H1 (cell line): ENCODE measurements around the gene MRGPRE. TPM values are rescaled to one million over a fixed set of nuclear protein-coding genes. Genes with fewer than 3 reads are reported as not detected.

Experiments
- CTCF ChIA-PET: fragments of 300-600 bp; sonication (Branson Sonifier 250); formaldehyde crosslinking; loops from one replicate; lab custom pipeline; 2021; ENCODE audit not compliant: partially characterized antibody; lab: Charles Lee
- POLR2A ChIA-PET: fragments of 300-600 bp; sonication (Branson Sonifier 250); formaldehyde crosslinking; loops from one replicate; lab custom pipeline; 2021; ENCODE audit warnings: inconsistent platforms; ENCODE audit not compliant: partially characterized antibody; lab: Charles Lee
- DNase-seq, 2 experiments: peaks; one replicate each; pipeline versions ENCODE4 v3.0.0 to v3.0.0-alpha.2; 2010 to 2022; ENCODE audit warnings: low spot score in 2 of 2, low read depth in 1 of 2, mixed read lengths in 1 of 2
- FAIRE-seq: peaks from 2 replicates; lab custom pipeline; 2011; peaks lifted over from hg19 to GRCh38; lab: Jason Lieb, UNC
- H2AFZ ChIP-seq: 2 replicates; pipeline ENCODE4 v1.8.1; 2012; ENCODE audit warnings: low read length, inconsistent platforms
- H2AK5ac ChIP-seq: 2 replicates; pipeline ENCODE4 v1.6.1; 2013; ENCODE audit warnings: low read depth, low read length
- H2BK120ac ChIP-seq: replicated peaks from 2 replicates; pipeline ENCODE3; 2013; ENCODE audit warnings: low read depth, low read length, inconsistent platforms
- H2BK12ac ChIP-seq: 2 replicates; pipeline ENCODE4 v1.6.1; 2013; ENCODE audit warnings: low read depth, low read length
- H2BK15ac ChIP-seq: 2 replicates; pipeline ENCODE4 v1.6.1; 2013; ENCODE audit warnings: low read length
- H2BK20ac ChIP-seq: 2 replicates; pipeline ENCODE4 v1.6.1; 2013; ENCODE audit warnings: low read length
- H2BK5ac ChIP-seq: 2 replicates; pipeline ENCODE4 v1.6.1; 2013; ENCODE audit warnings: low read depth, low read length
- H3K14ac ChIP-seq: 2 replicates; pipeline ENCODE4 v1.6.1; 2013; ENCODE audit warnings: inconsistent platforms; ENCODE audit not compliant: insufficient read length
- H3K18ac ChIP-seq: 2 replicates; pipeline ENCODE4 v1.6.1; 2013; ENCODE audit warnings: low read length; ENCODE audit errors: extremely low read depth
- H3K23ac ChIP-seq: 2 replicates; pipeline ENCODE4 v1.6.1; 2013; ENCODE audit warnings: inconsistent platforms; ENCODE audit not compliant: insufficient read length
- H3K23me2 ChIP-seq: 2 replicates; pipeline ENCODE4 v1.6.1; 2013; ENCODE audit warnings: low read depth, low read length
- H3K27ac ChIP-seq: 2 replicates; pipeline ENCODE4 v1.6.1; 2011; ENCODE audit warnings: low read depth, low read length, inconsistent platforms
- H3K27me3 ChIP-seq, 4 experiments: replicated peaks in 1 of 4; 1 replicate in 1 of 4; 2 replicates in 3 of 4; pipeline versions ENCODE4 v1.6.1 to v1.8.1; 2011 to 2013; ENCODE audit warnings: low read length in 3 of 4, mild to moderate bottlenecking in 3 of 4, inconsistent platforms in 2 of 4, mixed read lengths in 2 of 4, moderate library complexity in 1 of 4; ENCODE audit not compliant: control insufficient read depth in 3 of 4, insufficient read depth in 3 of 4; ENCODE audit errors: extremely low read depth in 1 of 4
- H3K36me3 ChIP-seq, 4 experiments: 2 replicates each; pipeline versions ENCODE4 v1.6.1 to v1.8.1; 2011 to 2013; ENCODE audit warnings: mild to moderate bottlenecking in 4 of 4, low read length in 3 of 4, moderate library complexity in 2 of 4, control low read depth in 1 of 4, inconsistent platforms in 1 of 4; ENCODE audit not compliant: insufficient read depth in 4 of 4, control insufficient read depth in 2 of 4
- H3K4ac ChIP-seq: replicated peaks from 2 replicates; pipeline ENCODE3; 2013; ENCODE audit warnings: low read length, low read depth, mixed read lengths, inconsistent platforms; ENCODE audit not compliant: insufficient read length
- H3K4me1 ChIP-seq, 4 experiments: replicated peaks in 1 of 4; 1 replicate in 1 of 4; 2 replicates in 3 of 4; pipeline versions ENCODE4 v1.6.1 to v1.8.1; 2011 to 2013; ENCODE audit warnings: low read length in 3 of 4, inconsistent platforms in 2 of 4, mixed read lengths in 1 of 4; ENCODE audit not compliant: insufficient read depth in 4 of 4, control insufficient read depth in 3 of 4
- H3K4me2 ChIP-seq, 2 experiments: 2 replicates each; pipeline versions ENCODE4 v1.6.1 to v1.8.1; 2011 to 2013; ENCODE audit warnings: low read depth in 2 of 2, low read length in 2 of 2, control low read depth in 1 of 2, inconsistent platforms in 1 of 2, mild to moderate bottlenecking in 1 of 2; ENCODE audit not compliant: insufficient read depth in 1 of 2
- H3K4me3 ChIP-seq, 4 experiments: fragments of 200-600, 300-600 bp in 1 of 4; sonication (generic), shearing (Covaris generic), sonication (Bioruptor Twin) in 1 of 4; 2 replicates each; pipeline versions ENCODE4 v1.5.1 to v1.8.1; 2011 to 2016; ENCODE audit warnings: low read length in 4 of 4, low read depth in 3 of 4, control low read depth in 2 of 4, inconsistent platforms in 2 of 4, mild to moderate bottlenecking in 2 of 4, mixed read lengths in 1 of 4, moderate library complexity in 1 of 4; ENCODE audit not compliant: insufficient read depth in 2 of 4; ENCODE audit errors: extremely low read depth in 1 of 4
- H3K56ac ChIP-seq: replicated peaks from 2 replicates; pipeline ENCODE3; 2013; ENCODE audit warnings: low read depth, mild to moderate bottlenecking, mixed read lengths, low read length, inconsistent platforms; ENCODE audit not compliant: insufficient read length
- H3K79me1 ChIP-seq: 2 replicates; pipeline ENCODE4 v1.6.1; 2013; ENCODE audit warnings: low read depth, low read length, control low read depth
- H3K79me2 ChIP-seq, 2 experiments: 2 replicates each; pipeline versions ENCODE4 v1.6.1 to v1.8.1; 2012 to 2013; ENCODE audit warnings: low read length in 2 of 2, mild to moderate bottlenecking in 2 of 2, inconsistent platforms in 1 of 2; ENCODE audit not compliant: insufficient read depth in 2 of 2, control insufficient read depth in 1 of 2
- H3K9ac ChIP-seq, 4 experiments: replicated peaks in 1 of 4; 1 replicate in 1 of 4; 2 replicates in 3 of 4; pipeline versions ENCODE4 v1.6.1 to v1.8.1; 2011 to 2013; ENCODE audit warnings: low read depth in 3 of 4, low read length in 3 of 4, control low read depth in 2 of 4, mild to moderate bottlenecking in 2 of 4, moderate library complexity in 2 of 4, inconsistent platforms in 1 of 4; ENCODE audit errors: extremely low read depth in 1 of 4
- H3K9me3 ChIP-seq, 2 experiments: 2 replicates each; pipeline versions ENCODE4 v1.6.1 to v1.8.1; 2012 to 2013; ENCODE audit warnings: mild to moderate bottlenecking in 2 of 2, moderate library complexity in 2 of 2, control low read depth in 1 of 2, inconsistent platforms in 1 of 2, low read depth in 1 of 2, low read length in 1 of 2, mixed read lengths in 1 of 2; ENCODE audit not compliant: insufficient read depth in 2 of 2
- H4K20me1 ChIP-seq, 2 experiments: replicated peaks in 1 of 2; 2 replicates each; pipeline versions ENCODE3 to v1.8.1; 2011 to 2013; ENCODE audit warnings: inconsistent platforms in 2 of 2, low read length in 2 of 2, mild to moderate bottlenecking in 1 of 2; ENCODE audit not compliant: insufficient read depth in 2 of 2, control insufficient read depth in 1 of 2
- H4K5ac ChIP-seq: 2 replicates; pipeline ENCODE4 v1.6.1; 2013; ENCODE audit warnings: low read length, low read depth, mixed read lengths, inconsistent platforms; ENCODE audit not compliant: insufficient read length
- H4K8ac ChIP-seq: 2 replicates; pipeline ENCODE4 v1.8.0; 2013; ENCODE audit warnings: mild to moderate bottlenecking, moderate library complexity, low read length, inconsistent platforms; ENCODE audit not compliant: insufficient read depth; ENCODE audit errors: extremely low read depth
- H4K91ac ChIP-seq: replicated peaks from 2 replicates; pipeline ENCODE3; 2013; ENCODE audit warnings: low read length, mixed read lengths, inconsistent platforms; ENCODE audit not compliant: insufficient read length
- BCL11A ChIP-seq, 2 experiments: IDR thresholded peaks; one replicate each; pipeline ENCODE4 v1.6.1; 2011; ENCODE audit warnings: low read depth in 2 of 2, low read length in 2 of 2, mild to moderate bottlenecking in 2 of 2
- EP300 ChIP-seq, 2 experiments: IDR thresholded peaks; 1 replicate in 1 of 2; 2 replicates in 1 of 2; pipeline ENCODE4 v1.6.1; 2011 to 2012; ENCODE audit warnings: low read depth in 2 of 2, low read length in 2 of 2, mild to moderate bottlenecking in 2 of 2, borderline replicate concordance in 1 of 2, inconsistent platforms in 1 of 2, moderate library complexity in 1 of 2
- HDAC6 ChIP-seq: IDR thresholded peaks from one replicate; pipeline ENCODE4 v1.7.1; 2012; ENCODE audit warnings: low read depth, mild to moderate bottlenecking, inconsistent platforms, low read length, moderate library complexity
- JUND ChIP-seq: IDR thresholded peaks from 2 replicates; pipeline ENCODE4 v1.6.1; 2011; ENCODE audit warnings: mild to moderate bottlenecking, improper control_type of control experiment, low read length
- NRF1 ChIP-seq: IDR thresholded peaks from 2 replicates; pipeline ENCODE4 v1.6.1; 2011; ENCODE audit warnings: mild to moderate bottlenecking, low read depth, low read length, improper control_type of control experiment
- SAP30 ChIP-seq: fragments of 300-600 bp; sonication (generic); IDR thresholded peaks from 2 replicates; pipeline ENCODE4 v1.7.1; 2012; ENCODE audit warnings: low read length, moderate library complexity, mild to moderate bottlenecking, inconsistent platforms; ENCODE audit not compliant: insufficient read depth, insufficient replicate concordance
- WGBS, 2 experiments: shearing (Covaris generic) in 1 of 2; methylation state at CpG; one replicate each; pipeline versions ENCODE4 v1.1.6 to v1.1.7; 2013 to 2015; ENCODE audit warnings: low lambda C conversion rate in 2 of 2, mixed read lengths in 2 of 2, inconsistent platforms in 1 of 2, low coverage in 1 of 2, missing lambda C conversion rate in 1 of 2; ENCODE audit not compliant: insufficient replicate concordance in 2 of 2, insufficient coverage in 1 of 2, insufficient read length in 1 of 2; ENCODE audit errors: extremely low coverage in 1 of 2, missing lambda C conversion rate in 1 of 2; 5-methylcytosine and 5-hydroxymethylcytosine counted together
- polyA plus RNA-seq, 7 experiments: library from polyadenylated mRNA; depleted of rRNA in 3 of 7; stranded (reverse) in 5 of 7; unstranded in 2 of 7; fragments of >200 nt in 5 of 7; fragments of 200-250 nt in 2 of 7; gene quantifications; 1 replicate in 5 of 7; 2 replicates in 1 of 7; 4 replicates in 1 of 7; pipeline versions ENCODE4 v1.2.1 to v1.2.3, GENCODE V29; 2011 to 2013; ENCODE audit warnings: missing spikeins in 2 of 7, mixed read lengths in 2 of 7
- total RNA-seq: library from RNA; stranded (reverse); fragmentation: NEBNext Ultra II Directional; extraction: Animal tissue kit (Norgen Biotek cat#: 25700); gene quantifications from 2 replicates; pipeline ENCODE4 v1.2.1, GENCODE V29; 2021
- TF ChIP-seq, protein P1 (sequence below): IDR thresholded peaks from 2 replicates; pipeline ENCODE4 v1.6.1; 2012; ENCODE audit warnings: inconsistent platforms

Gene MRGPRE
- total and polyA plus RNA-seq, 2 of the 8 experiments (the other 6 are each of a cell fraction or from before 2014, with no cell fraction given) = not detected

DNA sequence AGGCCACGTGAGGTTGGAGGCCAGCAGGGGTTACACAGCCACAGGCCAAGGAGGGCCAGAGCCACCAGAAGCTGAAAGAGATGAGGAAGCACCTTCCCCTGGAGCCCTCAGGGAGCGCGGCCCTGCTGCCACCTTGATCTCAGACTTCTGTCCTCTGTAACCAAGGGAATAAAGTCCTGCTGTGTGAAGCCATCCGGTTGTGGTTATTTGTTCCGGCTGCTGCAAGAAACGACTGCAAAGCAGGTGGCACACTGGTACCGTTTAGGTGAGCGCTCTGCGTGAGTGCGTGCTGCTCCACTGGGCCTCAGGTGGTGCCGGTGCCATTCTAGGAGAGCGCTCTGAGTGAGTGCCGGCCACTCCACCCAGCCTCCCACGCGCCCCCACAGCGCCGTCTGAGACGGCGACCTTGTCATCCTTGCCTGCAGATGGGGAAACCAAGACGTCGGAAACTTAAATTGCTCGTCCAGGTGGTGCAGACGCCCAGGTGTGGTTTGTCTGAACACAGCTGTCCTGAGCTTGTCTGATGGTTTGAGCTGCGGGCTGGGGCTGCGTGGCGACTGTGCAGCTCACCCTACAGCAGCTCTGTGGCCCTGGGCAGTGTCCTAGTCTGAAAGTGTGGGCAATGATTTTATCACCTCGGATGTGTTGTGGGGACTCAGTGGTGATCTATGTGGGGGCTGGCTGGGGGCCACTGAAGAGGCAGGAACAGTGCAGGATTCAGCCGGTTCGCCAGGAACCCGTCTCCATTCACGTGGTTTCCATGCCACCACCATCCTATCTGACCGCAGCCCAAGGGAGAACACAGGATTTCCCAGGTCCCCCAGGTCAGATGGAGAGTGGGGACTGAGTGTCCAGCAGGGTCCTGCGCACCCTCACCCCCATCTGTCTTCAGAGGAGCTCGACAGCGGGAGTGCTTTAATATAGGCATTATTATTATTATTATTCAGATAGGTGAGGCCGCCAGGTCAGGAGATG is 9.0 kb downstream of the MRGPRE start:
- no peak for DNase-seq
- Histone ChIP-seq H3K9me3 (no peaks in the 10 kb centered on the region), H3K4ac (peak overlapping the region; percentile 53), H2BK12ac (peak overlapping the region; percentile 29; the same call in 1 of the 2 replicates), H3K79me1 (no peaks in the 10 kb centered on the region), H3K27ac (no peak overlapping the region), H3K79me2 (no peaks in the 10 kb centered on the region), H2BK120ac (no peak overlapping the region), H3K36me3 (no peaks in the 10 kb centered on the region), H2BK20ac (no peak overlapping the region), H4K91ac (no peak overlapping the region), H3K56ac (no peak overlapping the region), H3K4me2 (0 out of 4 replicates have a peak overlapping the region, but pooled peaks of 1 of the 2 experiments have one; percentile 9), H3K23me2 (no peaks in the 10 kb centered on the region), H2AFZ (no peak overlapping the region), H3K27me3 (no peaks in the 10 kb centered on the region), H3K9ac (no peak overlapping the region), H3K4me3 (no peak overlapping the region), H4K20me1 (no peaks in the 10 kb centered on the region), H2BK5ac (peak overlapping the region; percentile 35), H3K18ac (peak overlapping the region; percentile 6; the same call in 1 of the 2 replicates), H3K4me1 (peaks cover 0 to 23% (median 10%) of the 10 kb centered on the region in 4 experiments; a peak in 6 of 7 replicates), H4K5ac (no peak overlapping the region), H3K14ac (no peak overlapping the region), H2BK15ac (peak overlapping the region; percentile 88; the same call in 1 of the 2 replicates), H3K23ac (no peak overlapping the region), H4K8ac (no peak overlapping the region), H2AK5ac (0 out of 2 replicates have a peak overlapping the region, but pooled peaks have one; percentile 15)
- CTCF ChIA-PET = interaction anchor here (0.7 to 3.6 kb wide), 23 partner anchors 9 to 387 kb away, joined by 3 to 15 read pairs (median 5); no protein-coding TSS in a partner anchor
- 87% methylated on average over 36 of the region's 36 CpGs; no CpG with 5 or more reads in 1 of the 2 experiments for WGBS, 2 experiments
- POLR2A ChIA-PET = interaction anchor here (0.8 to 1.8 kb wide), 4 partner anchors 13 to 60 kb away, joined by 3 to 4 read pairs (median 3); no protein-coding TSS in a partner anchor
- FAIRE-seq = no peak
- TF ChIP-seq HDAC6 (no peak), SAP30 (no peak), JUND (no peak), NRF1 (no peak), EP300 (IDR thresholded peaks at IDR 0.05; ENCODE audit: borderline replicate concordance in 1 of 2, low read depth in 2 of 2, low read length in 2 of 2) (no peak), BCL11A (IDR thresholded peaks at IDR 0.05; ENCODE audit: low read depth in 2 of 2, low read length in 2 of 2) (no peak)
- TF ChIP-seq, protein P1, sequence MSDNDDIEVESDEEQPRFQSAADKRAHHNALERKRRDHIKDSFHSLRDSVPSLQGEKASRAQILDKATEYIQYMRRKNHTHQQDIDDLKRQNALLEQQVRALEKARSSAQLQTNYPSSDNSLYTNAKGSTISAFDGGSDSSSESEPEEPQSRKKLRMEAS = no peak
